GM10248 (cell line): ENCODE results near the gene LY86.

Source experiments
- CTCF ChIA-PET: fragments of 300-600 bp; sonication (Branson Sonifier 250); formaldehyde crosslinking; extraction: SDS; loops from one replicate; lab custom pipeline; 2021; ENCODE audit warnings: antibody characterized with exemption; lab: Yijun Ruan, JAX
- POLR2A ChIA-PET: fragments of 350-650 bp; sonication (Branson Sonifier 250); formaldehyde crosslinking; extraction: SDS; loops from one replicate; lab custom pipeline; 2020; ENCODE audit warnings: antibody characterized with exemption; lab: Yijun Ruan, JAX
- DNase-seq: peaks from one replicate; pipeline ENCODE4 v3.0.0; 2012; ENCODE audit errors: extremely low spot score
- CTCF ChIP-seq: IDR thresholded peaks from 2 replicates; pipeline ENCODE4 v1.5.1; 2012; ENCODE audit warnings: mild to moderate bottlenecking, low read depth; ENCODE audit errors: extremely low read depth, missing control alignments, control extremely low read depth

LY86 gene

DNA sequence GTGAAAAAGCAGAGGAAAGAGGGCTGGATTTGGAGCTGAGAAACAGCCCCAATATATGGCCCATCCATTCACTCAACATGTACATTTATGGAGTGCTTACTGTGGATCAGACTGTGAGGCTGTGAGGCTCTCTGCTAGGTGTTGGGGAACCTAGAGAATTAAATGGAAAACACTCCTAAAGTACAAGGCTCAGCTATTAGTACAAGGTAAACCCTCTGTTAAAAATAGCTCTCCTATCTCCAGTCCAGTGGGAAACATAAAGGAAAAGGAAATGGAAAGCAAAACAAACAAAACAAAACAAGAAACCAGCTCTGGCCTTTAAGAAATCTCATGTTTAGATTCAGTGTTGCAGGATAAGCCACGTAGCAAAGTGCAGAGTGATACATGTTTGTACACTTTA, 35.0 kb downstream of the LY86 start:
- no peak for TF ChIP-seq CTCF
- CTCF ChIA-PET, result interaction anchor here (1.3 to 2.2 kb wide), 2 partner anchors 10 to 14 kb away, joined by 3 to 8 read pairs; no protein-coding TSS in a partner anchor

DNA sequence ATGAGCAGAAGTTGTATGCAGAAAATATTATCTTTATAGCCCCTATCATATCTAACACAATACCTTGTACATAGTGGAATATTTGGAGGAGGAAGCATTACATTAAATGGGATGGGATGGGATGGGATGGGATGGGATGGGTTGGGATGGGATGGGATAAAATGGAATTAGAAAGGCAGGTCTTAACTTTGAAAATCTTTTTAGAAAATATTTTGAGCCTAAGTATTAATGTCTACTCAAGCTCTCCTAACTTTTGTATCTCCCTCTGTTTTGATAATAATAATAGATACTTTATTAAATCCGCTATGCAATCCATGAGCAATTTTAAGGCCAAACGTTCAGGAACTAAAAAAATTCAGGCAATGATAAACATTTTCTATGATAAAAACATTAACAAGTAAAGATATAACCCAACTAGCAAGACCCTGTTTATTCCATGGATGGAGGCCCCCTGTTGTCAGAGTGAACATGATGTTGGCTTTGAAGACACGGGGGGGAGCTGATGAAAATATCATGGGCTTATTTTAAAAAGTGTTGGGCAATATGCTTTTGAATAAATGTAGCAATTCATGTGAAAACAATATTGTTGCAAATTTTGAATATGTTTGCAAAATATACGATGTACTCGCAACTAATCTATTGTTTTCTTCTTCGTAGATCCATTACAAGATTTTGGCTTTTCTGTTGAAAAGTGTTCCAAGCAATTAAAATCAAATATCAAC, 35.9 kb downstream of the LY86 start:
- DNase-seq, result no peak
- POLR2A ChIA-PET, result no interaction called here
- no peak for TF ChIP-seq CTCF
- CTCF ChIA-PET, result interaction anchor here (1.3 kb wide), 1 partner anchor 9 kb away, joined by 3 read pairs; no protein-coding TSS in a partner anchor

More for the DNA sequence above, 35.0 kb downstream of the LY86 start:
- DNase-seq, result no peak
- POLR2A ChIA-PET, result no interaction called here

- no peak for TF ChIP-seq CTCF
- ChIA-PET POLR2A (no interaction called here), CTCF (interaction anchor here (0.9 to 2.0 kb wide), 5 partner anchors 10 to 39 kb away, joined by 3 to 8 read pairs (median 4); no protein-coding TSS in a partner anchor)
- no peak for DNase-seq
These were observed 37.7 kb downstream of the LY86 start for GRCh38 chr6:6626187-6626586.

DNA sequence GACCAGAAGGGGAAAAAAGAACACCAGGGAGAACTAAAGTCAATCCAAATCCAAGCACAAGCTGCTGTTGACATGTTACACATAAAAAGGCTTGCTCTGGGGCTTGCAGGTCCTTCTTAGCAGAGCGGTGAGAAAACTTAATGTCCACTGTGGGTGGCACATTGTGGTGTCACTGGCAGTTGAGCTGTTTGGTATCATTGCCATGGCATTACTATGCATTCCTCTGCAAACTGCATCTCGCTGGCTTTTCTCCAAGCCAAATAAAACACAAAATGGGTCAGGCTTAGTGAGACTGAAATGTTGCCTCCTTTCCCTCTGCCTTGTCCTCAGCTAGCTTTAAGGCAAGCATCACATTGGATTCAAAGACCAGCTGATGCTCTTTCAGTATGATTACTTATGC, 40.9 kb downstream of the LY86 start:
- TF ChIP-seq CTCF, result no peak
- ChIA-PET POLR2A (no interaction called here), CTCF (interaction anchor here (0.8 to 1.2 kb wide), 3 partner anchors 9 to 16 kb away, joined by 3 read pairs; no protein-coding TSS in a partner anchor)
- no peak for DNase-seq

DNA sequence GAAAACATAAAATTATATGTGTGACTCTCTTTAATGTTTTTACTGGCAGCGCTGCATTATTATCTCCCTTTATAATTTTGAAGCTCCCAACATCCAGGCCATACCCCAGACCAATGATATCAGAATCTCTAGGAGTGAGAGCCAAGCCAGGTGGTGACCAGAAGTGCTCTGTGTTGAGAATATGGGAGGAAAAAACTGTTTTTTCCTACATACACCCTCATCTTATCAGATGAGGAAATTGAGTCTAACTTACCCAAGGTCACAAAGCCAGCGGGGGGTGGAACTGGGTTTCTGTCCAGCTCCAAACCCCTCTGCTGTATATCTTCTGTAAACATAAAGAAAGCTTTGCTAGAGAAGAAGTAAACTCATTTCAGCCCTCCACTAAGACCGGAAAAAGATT, 42.5 kb downstream of the LY86 start:
- POLR2A ChIA-PET, result no interaction called here
- no peak for DNase-seq
- TF ChIP-seq CTCF, result no peak
- CTCF ChIA-PET, result interaction anchor here (1.2 to 1.6 kb wide), 2 partner anchors 24 to 47 kb away, joined by 3 read pairs; no protein-coding TSS in a partner anchor

GRCh38 chr6:6631534-6632276, 43.2 kb downstream of the LY86 start:
- CTCF ChIA-PET, result interaction anchor here (1.2 to 1.6 kb wide), 2 partner anchors 23 to 46 kb away, joined by 3 read pairs; no protein-coding TSS in a partner anchor
- TF ChIP-seq CTCF, result no peak
- POLR2A ChIA-PET, result no interaction called here
- no peak for DNase-seq
